ENCODE data around the gene ENPP7.

The ENPP7 gene

DNA sequence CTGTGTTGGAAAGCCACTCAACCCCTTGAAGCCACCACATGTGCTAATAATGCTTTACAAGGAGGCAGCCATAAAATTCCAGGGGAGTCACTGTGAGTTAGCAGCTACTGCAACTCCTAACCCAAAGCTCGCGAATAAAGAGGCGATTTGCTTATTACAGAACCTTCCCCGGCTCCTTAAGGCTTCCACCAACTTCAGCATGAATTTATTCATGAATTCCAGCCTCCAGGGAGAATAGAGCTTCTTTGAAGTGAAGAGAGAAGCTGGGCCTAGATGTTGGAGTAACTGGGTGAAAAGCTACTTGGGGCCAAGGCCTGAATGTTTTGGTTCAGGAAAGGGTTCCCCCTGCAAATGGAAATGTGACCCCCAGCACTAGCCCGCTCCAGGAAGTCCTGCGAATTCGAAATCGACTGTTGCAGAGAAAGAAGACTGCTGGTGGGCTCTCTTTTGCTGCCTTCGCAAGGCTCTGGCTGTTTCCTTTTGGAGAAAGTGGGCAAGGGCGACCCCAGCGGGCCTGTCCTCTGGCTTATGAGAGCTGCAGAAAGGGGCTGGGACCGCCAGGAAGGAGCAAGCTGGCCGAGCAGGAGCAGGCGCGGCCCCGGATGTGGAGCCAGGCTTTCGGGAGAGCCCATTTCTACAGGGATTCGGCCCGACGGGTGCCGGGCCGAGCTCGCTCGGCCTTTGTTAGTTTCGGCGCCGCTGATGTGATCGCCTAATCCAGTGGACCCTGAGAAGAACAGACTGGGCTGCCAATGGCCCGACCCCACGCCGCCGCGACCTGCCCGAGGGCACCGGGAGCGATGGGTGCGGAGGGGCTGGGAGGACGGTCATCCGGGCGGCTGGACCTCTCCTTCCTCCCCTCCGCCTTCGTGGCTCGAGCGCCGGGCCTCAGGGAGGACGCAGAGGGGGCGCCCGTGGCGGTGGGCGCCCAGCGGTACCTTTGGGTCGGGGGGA lies 58.5 kb downstream of the ENPP7 start:
- CTCF ChIA-PET, result interaction anchor here (0.7 to 1.8 kb wide), 7 partner anchors 11 to 216 kb away, joined by 3 to 6 read pairs (median 4); no protein-coding TSS in a partner anchor
- no peak for DNase-seq (ENCODE audit: low spot score)
- H3K27ac ChIP-seq, result no peak overlapping the region
- POLR2A ChIA-PET (ENCODE audit: low non-redundant PET), result no interaction called here
- no peak for TF ChIP-seq CTCF (conservative IDR thresholded peaks at IDR 0.05; ENCODE audit: low read depth)

GRCh38 chr17:79789943-79790804 lies 59.4 kb downstream of the ENPP7 start:
- POLR2A ChIA-PET (ENCODE audit: low non-redundant PET), result no interaction called here

GRCh38 chr17:79790805-79791734 lies 60.3 kb downstream of the ENPP7 start:
- no peak overlapping the region for H3K27ac ChIP-seq
- ChIA-PET POLR2A (ENCODE audit: low non-redundant PET) (no interaction called here), CTCF (interaction anchor here (0.6 to 1.8 kb wide), 7 partner anchors 13 to 202 kb away, joined by 3 to 6 read pairs (median 4); no protein-coding TSS in a partner anchor)
- TF ChIP-seq CTCF (conservative IDR thresholded peaks at IDR 0.05; ENCODE audit: low read depth), result no peak
- DNase-seq (ENCODE audit: low spot score), result no peak

More at GRCh38 chr17:79789943-79790804, 59.4 kb downstream of the ENPP7 start:
- no peak overlapping the region for H3K27ac ChIP-seq
- CTCF ChIA-PET, result interaction anchor here (0.6 to 1.8 kb wide), 9 partner anchors 13 to 215 kb away, joined by 3 to 6 read pairs (median 4); no protein-coding TSS in a partner anchor
- DNase-seq (ENCODE audit: low spot score), result no peak
- TF ChIP-seq CTCF (conservative IDR thresholded peaks at IDR 0.05; ENCODE audit: low read depth), result peak; percentile 91

GRCh38 chr17:79791735-79792161 lies 61.0 kb downstream of the ENPP7 start:
- ChIA-PET POLR2A (ENCODE audit: low non-redundant PET) (no interaction called here), CTCF (interaction anchor here (1.1 kb wide), 1 partner anchor 124 kb away, joined by 3 read pairs; no protein-coding TSS in a partner anchor)
- no peak overlapping the region for H3K27ac ChIP-seq
- TF ChIP-seq CTCF (conservative IDR thresholded peaks at IDR 0.05; ENCODE audit: low read depth), result no peak
- no peak for DNase-seq (ENCODE audit: low spot score)
